Endodermal cell (in vitro differentiated cells): ENCODE data around the gene CDHR1. TPM values are rescaled to one million over a fixed set of nuclear protein-coding genes. Genes with fewer than 3 reads are reported as not detected.

Experiments
- DNase-seq: peaks from one replicate; pipeline ENCODE4 v3.0.0-alpha.2; 2017
- H3K27ac ChIP-seq: 2 replicates; pipeline ENCODE4 v1.5.1; 2013; ENCODE audit warnings: mild to moderate bottlenecking, low read depth, low read length, moderate library complexity
- H3K27me3 ChIP-seq: 2 replicates; pipeline ENCODE4 v1.6.1; 2013; ENCODE audit warnings: mild to moderate bottlenecking, low read length, moderate library complexity; ENCODE audit not compliant: insufficient read depth, control insufficient read depth, poor library complexity, severe bottlenecking
- H3K36me3 ChIP-seq: 2 replicates; pipeline ENCODE4 v1.7.0; 2013; ENCODE audit warnings: mild to moderate bottlenecking, low read length, moderate library complexity; ENCODE audit not compliant: control insufficient read depth, insufficient read depth
- H3K4me1 ChIP-seq: one replicate; pipeline ENCODE4 v1.7.0; 2013; ENCODE audit warnings: low read length; ENCODE audit not compliant: control insufficient read depth, insufficient read depth
- H3K4me3 ChIP-seq: 2 replicates; pipeline ENCODE4 v1.5.1; 2013; ENCODE audit warnings: mild to moderate bottlenecking, low read length, moderate library complexity
- H3K9ac ChIP-seq: 2 replicates; pipeline ENCODE4 v1.6.1; 2013; ENCODE audit warnings: mild to moderate bottlenecking, low read length, moderate library complexity; ENCODE audit not compliant: poor library complexity, severe bottlenecking; ENCODE audit errors: extremely low read depth
- H3K9me3 ChIP-seq: 2 replicates; pipeline ENCODE4 v1.6.1; 2013; ENCODE audit warnings: mild to moderate bottlenecking, low read length, moderate library complexity; ENCODE audit not compliant: control insufficient read depth
- H3K27ac Mint-ChIP-seq: 2 replicates; pipeline ENCODE4 v1.8.0; 2020; ENCODE audit warnings: mixed read lengths
- H3K27me3 Mint-ChIP-seq: 2 replicates; pipeline ENCODE4 v1.8.0; 2021; ENCODE audit warnings: mild to moderate bottlenecking, mixed read lengths; ENCODE audit not compliant: insufficient read depth
- H3K36me3 Mint-ChIP-seq: 2 replicates; pipeline ENCODE4 v1.8.0; 2020; ENCODE audit warnings: low read depth, mixed read lengths
- H3K4me1 Mint-ChIP-seq: 2 replicates; pipeline ENCODE4 v1.8.0; 2020; ENCODE audit warnings: mixed read lengths
- H3K4me3 Mint-ChIP-seq: 2 replicates; pipeline ENCODE4 v1.8.0; 2020; ENCODE audit warnings: mild to moderate bottlenecking, moderate library complexity, mixed read lengths
- H3K9me3 Mint-ChIP-seq: 2 replicates; pipeline ENCODE4 v1.8.0; 2020; ENCODE audit warnings: mild to moderate bottlenecking, mixed read lengths
- CTCF ChIP-seq: fragments of 200-600 bp; sonication (generic); conservative IDR thresholded peaks from 2 replicates; pipeline ENCODE4 v1.5.0; 2021; ENCODE audit warnings: antibody characterized with exemption, mild to moderate bottlenecking
- WGBS, 2 experiments: methylation state at CpG; one replicate each; pipeline versions ENCODE4 v1.1.5 to v1.1.7; 2013; ENCODE audit warnings: missing lambda C conversion rate in 2 of 2, mixed read lengths in 1 of 2; ENCODE audit not compliant: insufficient coverage in 1 of 2, insufficient read length in 1 of 2; 5-methylcytosine and 5-hydroxymethylcytosine counted together
- total RNA-seq, 2 donors: library from RNA; stranded (reverse); fragmentation: NEBNext Ultra II Directional in 1 of 2; extraction: Animal tissue kit (Norgen Biotek cat#: 25700) in 1 of 2; gene quantifications; 2 replicates in 1 of 2; 3 replicates in 1 of 2; pipeline ENCODE4 v1.2.1, GENCODE V29; 2021

The CDHR1 gene
- total RNA-seq, 2 donors from 2014 or later: 0.77 to 4.1 TPM

GRCh38 chr10:84264611-84265141 is 70.3 kb downstream of the CDHR1 start:
- Histone ChIP-seq H3K4me1 (no peaks in the 10 kb centered on the region), H3K4me3 (no peak overlapping the region), H3K36me3 (no peaks in the 10 kb centered on the region), H3K9ac (no peak overlapping the region), H3K27me3 (no peaks in the 10 kb centered on the region), H3K9me3 (no peaks in the 10 kb centered on the region), H3K27ac (no peak overlapping the region)
- WGBS, 2 experiments: 12 to 14% methylated on average over 10 to 11 of the region's 11 CpGs
- DNase-seq: peak; percentile 92
- Mint-ChIP-seq H3K4me1 (peaks cover 21% of the 10 kb centered on the region), H3K4me3 (no peak overlapping the region), H3K36me3 (no peaks in the 10 kb centered on the region), H3K27ac (no peak overlapping the region), H3K27me3 (peaks cover 20% of the 10 kb centered on the region), H3K9me3 (no peaks in the 10 kb centered on the region)
- peak; percentile 98 for TF ChIP-seq CTCF

GRCh38 chr10:84265418-84265817 is 71.1 kb downstream of the CDHR1 start:
- no peaks in the 10 kb centered on the region for H3K36me3 ChIP-seq
- H3K9ac ChIP-seq: no peak overlapping the region
- H3K27me3 ChIP-seq: no peaks in the 10 kb centered on the region
- Mint-ChIP-seq H3K9me3 (no peaks in the 10 kb centered on the region), H3K27me3 (peaks cover 20% of the 10 kb centered on the region), H3K36me3 (no peaks in the 10 kb centered on the region), H3K4me1 (peaks cover 22% of the 10 kb centered on the region), H3K27ac (no peak overlapping the region), H3K4me3 (no peak overlapping the region)
- TF ChIP-seq CTCF: no peak
- 92 to 94% methylated on average over 4 of the region's 4 CpGs for WGBS, 2 experiments
- H3K9me3 ChIP-seq: no peaks in the 10 kb centered on the region
- no peak overlapping the region for H3K4me3 ChIP-seq
- no peak overlapping the region for H3K27ac ChIP-seq
- no peaks in the 10 kb centered on the region for H3K4me1 ChIP-seq
- peak; percentile 39 for DNase-seq

GRCh38 chr10:84267503-84268126 is 73.3 kb downstream of the CDHR1 start:
- no peaks in the 10 kb centered on the region for H3K36me3 ChIP-seq
- no peak overlapping the region for H3K27ac ChIP-seq
- peak; percentile 95 for TF ChIP-seq CTCF
- peaks cover 9% of the 10 kb centered on the region for H3K4me1 ChIP-seq
- Mint-ChIP-seq H3K27ac (no peak overlapping the region), H3K4me3 (no peak overlapping the region), H3K9me3 (no peaks in the 10 kb centered on the region), H3K4me1 (peaks cover 29% of the 10 kb centered on the region), H3K36me3 (no peaks in the 10 kb centered on the region), H3K27me3 (peaks cover 20% of the 10 kb centered on the region)
- peak; percentile 91 for DNase-seq
- 60 to 81% methylated on average over 5 to 7 of the region's 7 CpGs for WGBS, 2 experiments
- no peak overlapping the region for H3K4me3 ChIP-seq
- no peaks in the 10 kb centered on the region for H3K9me3 ChIP-seq
- no peaks in the 10 kb centered on the region for H3K27me3 ChIP-seq
- H3K9ac ChIP-seq: no peak overlapping the region
